SU-DHL-6 (cell line): ENCODE measurements around the gene PMVK.
A peak's percentile ranks its signal among the peaks of the same experiment; 100 is the strongest.

Experiments
- H2AFZ ChIP-seq: fragments of 200-600 bp; sonication (generic); 2 replicates; pipeline ENCODE4 v1.6.1; 2014; ENCODE audit warnings: low read depth, mild to moderate bottlenecking, moderate library complexity, mixed read lengths, antibody characterized with exemption, low read length; ENCODE audit not compliant: severe bottlenecking
- H3F3A ChIP-seq: fragments of 200-600 bp; shearing (Covaris generic); 2 replicates; pipeline ENCODE4 v1.6.0; 2016; ENCODE audit warnings: antibody characterized with exemption, mild to moderate bottlenecking; ENCODE audit not compliant: insufficient read depth
- H3K27ac ChIP-seq: fragments of 200-600 bp; sonication (generic); 2 replicates; pipeline ENCODE4 v1.5.1; 2016; ENCODE audit warnings: low read depth, mild to moderate bottlenecking, low read length, moderate library complexity, mixed read lengths
- H3K27me3 ChIP-seq: fragments of 200-600 bp; sonication (generic), shearing (Covaris generic); 2 replicates; pipeline ENCODE4 v1.6.0; 2014; ENCODE audit warnings: mild to moderate bottlenecking, low read length
- H3K36me3 ChIP-seq: fragments of 200-600 bp; sonication (generic); 2 replicates; pipeline ENCODE4 v1.6.1; 2014; ENCODE audit warnings: mild to moderate bottlenecking, low read length, mixed read lengths
- H3K4me2 ChIP-seq: fragments of 300-600, 200-600 bp; shearing (Covaris generic), sonication (generic); 2 replicates; pipeline ENCODE4 v1.6.0; 2014; ENCODE audit warnings: low read length, low read depth, mild to moderate bottlenecking; ENCODE audit not compliant: poor library complexity, severe bottlenecking
- H3K4me3 ChIP-seq: fragments of 200-600 bp; sonication (generic); 2 replicates; pipeline ENCODE4 v1.5.1; 2014; ENCODE audit warnings: antibody characterized with exemption, low read length, mild to moderate bottlenecking, mixed read lengths; ENCODE audit not compliant: insufficient read depth, poor library complexity, severe bottlenecking
- H3K79me2 ChIP-seq: fragments of 200-600 bp; sonication (generic); 2 replicates; pipeline ENCODE4 v1.6.1; 2014; ENCODE audit warnings: mild to moderate bottlenecking, low read length, moderate library complexity; ENCODE audit not compliant: insufficient read depth
- H3K9ac ChIP-seq: fragments of 200-600 bp; sonication (generic); 2 replicates; pipeline ENCODE4 v1.7.0; 2014; ENCODE audit warnings: mild to moderate bottlenecking, low read length
- H3K9me2 ChIP-seq: fragments of 200-600 bp; sonication (generic); replicated peaks from 2 replicates; pipeline ENCODE4 v1.6.1; 2014; ENCODE audit warnings: low read length; ENCODE audit not compliant: insufficient read depth
- H3K9me3 ChIP-seq: fragments of 200-600 bp; sonication (generic); 2 replicates; pipeline ENCODE4 v1.6.1; 2014; ENCODE audit warnings: low read length, mixed read lengths; ENCODE audit not compliant: insufficient read depth
- H4K20me1 ChIP-seq: fragments of 200-600 bp; sonication (generic); 2 replicates; pipeline ENCODE4 v1.6.1; 2014; ENCODE audit warnings: low read depth, mild to moderate bottlenecking, antibody characterized with exemption, low read length, moderate library complexity, mixed read lengths
- CTCF ChIP-seq: fragments of 200-600 bp; sonication (generic); IDR thresholded peaks from one replicate; pipeline ENCODE4 v1.5.1; 2017; ENCODE audit warnings: antibody characterized with exemption, mild to moderate bottlenecking, low read length, moderate library complexity; ENCODE audit not compliant: insufficient read depth, poor library complexity, severe bottlenecking
- EZH2phosphoT487 ChIP-seq: fragments of 200-600 bp; sonication (generic), shearing (Covaris generic); conservative IDR thresholded peaks from 2 replicates; pipeline ENCODE4 v1.6.1; 2018; ENCODE audit warnings: mild to moderate bottlenecking, antibody characterized with exemption, low read length, moderate library complexity, mixed read lengths

PMVK gene

GRCh38 chr1:154937085-154937987, 817 bp upstream of the PMVK start:
- H3K9ac ChIP-seq, result peak overlapping the region; percentile 88
- no peaks in the 10 kb centered on the region for H3K9me3 ChIP-seq
- H3K36me3 ChIP-seq, result no peaks in the 10 kb centered on the region
- peaks cover 15% of the 10 kb centered on the region for H3F3A ChIP-seq
- no peaks in the 10 kb centered on the region for H3K27me3 ChIP-seq
- no peaks in the 10 kb centered on the region for H4K20me1 ChIP-seq
- peak overlapping the region; percentile 73 for H3K4me2 ChIP-seq
- H3K79me2 ChIP-seq, result peaks cover 13% of the 10 kb centered on the region
- no peaks in the 10 kb centered on the region for H3K9me2 ChIP-seq
- TF ChIP-seq CTCF (no peak), EZH2phosphoT487 (no peak)
- H3K4me3 ChIP-seq, result peak overlapping the region; percentile 79
- peak overlapping the region; percentile 88 for H3K27ac ChIP-seq
- peak overlapping the region; percentile 73 for H2AFZ ChIP-seq

DNA sequence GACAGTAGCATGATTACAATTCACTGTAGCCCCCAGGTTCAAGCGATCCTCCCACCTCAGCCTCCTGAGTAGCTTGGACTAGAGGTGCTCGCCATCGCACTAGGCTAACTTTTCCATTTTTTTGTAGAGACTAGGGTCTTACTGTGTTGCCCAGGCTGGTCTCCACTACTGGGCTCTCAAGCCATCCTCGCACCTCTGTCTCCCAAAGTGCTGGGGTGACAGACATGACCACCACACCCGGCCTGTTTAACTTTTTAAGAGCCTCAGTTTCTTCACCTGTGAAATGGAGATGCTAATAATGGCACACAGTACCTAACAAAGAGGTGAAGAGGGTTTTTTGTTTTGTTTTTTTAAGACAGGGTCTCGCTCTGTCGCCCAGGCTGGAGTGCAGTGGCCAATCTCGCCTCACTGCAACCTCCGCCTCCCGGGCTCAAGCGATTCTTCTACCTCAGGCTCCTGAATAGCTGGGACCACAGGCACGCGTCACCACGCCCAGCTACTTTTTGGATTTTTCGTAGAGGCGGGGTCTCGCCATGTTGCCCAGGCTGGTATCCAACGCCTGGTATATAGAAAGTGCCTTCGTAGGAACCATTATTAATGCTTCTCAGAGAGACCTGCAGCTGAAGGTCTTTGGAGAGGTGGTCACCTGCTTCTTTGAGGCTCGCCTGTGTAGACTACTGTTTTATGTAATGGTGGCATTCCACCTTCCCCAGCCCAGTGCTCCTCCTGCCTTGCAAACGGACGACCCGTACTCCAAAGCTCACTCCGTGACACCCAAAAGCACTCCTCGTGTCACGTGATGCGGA, 567 bp downstream of the PMVK start:
- peak overlapping the region; percentile 73 for H3K4me2 ChIP-seq
- H3K27ac ChIP-seq, result peak overlapping the region; percentile 88
- peak overlapping the region; percentile 73 for H2AFZ ChIP-seq
- H3K4me3 ChIP-seq, result peak overlapping the region; percentile 79
- peak overlapping the region; percentile 88 for H3K9ac ChIP-seq
- H3K36me3 ChIP-seq, result no peaks in the 10 kb centered on the region
- H3K9me3 ChIP-seq, result no peaks in the 10 kb centered on the region
- peaks cover 13% of the 10 kb centered on the region for H3K79me2 ChIP-seq
- TF ChIP-seq CTCF (no peak), EZH2phosphoT487 (no peak)
- H3F3A ChIP-seq, result peaks cover 14% of the 10 kb centered on the region
- no peaks in the 10 kb centered on the region for H3K27me3 ChIP-seq
- H3K9me2 ChIP-seq, result no peaks in the 10 kb centered on the region
- H4K20me1 ChIP-seq, result no peaks in the 10 kb centered on the region

DNA sequence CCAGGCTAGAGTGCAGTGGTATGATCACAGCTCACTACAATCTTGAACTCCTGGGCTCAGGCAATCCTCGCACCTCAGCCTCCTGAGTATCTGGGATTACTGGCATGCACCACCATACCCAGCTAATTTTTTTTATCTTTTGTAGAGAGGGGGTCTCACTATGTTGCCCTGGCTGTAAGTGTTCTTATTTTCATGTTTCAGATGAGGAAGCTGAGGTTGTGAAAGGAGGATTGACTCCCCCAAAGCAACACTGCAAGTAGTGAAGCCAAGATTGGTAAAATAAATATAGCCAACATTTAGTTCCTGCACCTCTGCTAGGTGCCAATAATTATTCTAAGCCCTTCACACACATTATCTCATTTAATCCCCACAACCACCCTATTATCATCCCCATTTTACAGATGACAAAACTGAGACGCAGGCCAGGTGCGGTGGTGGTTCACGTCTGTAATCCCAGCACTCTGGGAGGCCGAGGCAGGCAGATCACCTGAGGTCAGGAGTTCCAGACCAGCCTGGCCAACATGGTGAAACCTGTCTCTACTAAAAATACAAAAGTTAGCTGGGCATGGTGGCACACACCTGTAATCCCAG, 2.1 kb downstream of the PMVK start:
- Histone ChIP-seq H3K4me2 (no peak overlapping the region), H3F3A (peaks cover 10% of the 10 kb centered on the region), H3K27me3 (no peaks in the 10 kb centered on the region), H3K79me2 (peaks cover 13% of the 10 kb centered on the region), H3K9ac (no peak overlapping the region), H4K20me1 (no peaks in the 10 kb centered on the region), H3K36me3 (no peaks in the 10 kb centered on the region), H3K27ac (no peak overlapping the region), H3K4me3 (no peak overlapping the region), H3K9me2 (no peaks in the 10 kb centered on the region), H3K9me3 (no peaks in the 10 kb centered on the region), H2AFZ (no peak overlapping the region)
- TF ChIP-seq CTCF (no peak), EZH2phosphoT487 (no peak)
